HUDEP-2 (cell line): ENCODE measurements around the gene PDCD1LG2.
"Not testable (repeated sequence)": the region's sequence is repeated elsewhere in the genome, so short reads cannot be mapped to it uniquely, and the experiment has no call there.

Experiments used
- DNase-seq, 76 experiments: peaks; one replicate each; lab custom pipeline; 2025; ENCODE audit not compliant: unreplicated experiment in 76 of 76; lab: John Stamatoyannopoulos, UW

Gene PDCD1LG2

DNA sequence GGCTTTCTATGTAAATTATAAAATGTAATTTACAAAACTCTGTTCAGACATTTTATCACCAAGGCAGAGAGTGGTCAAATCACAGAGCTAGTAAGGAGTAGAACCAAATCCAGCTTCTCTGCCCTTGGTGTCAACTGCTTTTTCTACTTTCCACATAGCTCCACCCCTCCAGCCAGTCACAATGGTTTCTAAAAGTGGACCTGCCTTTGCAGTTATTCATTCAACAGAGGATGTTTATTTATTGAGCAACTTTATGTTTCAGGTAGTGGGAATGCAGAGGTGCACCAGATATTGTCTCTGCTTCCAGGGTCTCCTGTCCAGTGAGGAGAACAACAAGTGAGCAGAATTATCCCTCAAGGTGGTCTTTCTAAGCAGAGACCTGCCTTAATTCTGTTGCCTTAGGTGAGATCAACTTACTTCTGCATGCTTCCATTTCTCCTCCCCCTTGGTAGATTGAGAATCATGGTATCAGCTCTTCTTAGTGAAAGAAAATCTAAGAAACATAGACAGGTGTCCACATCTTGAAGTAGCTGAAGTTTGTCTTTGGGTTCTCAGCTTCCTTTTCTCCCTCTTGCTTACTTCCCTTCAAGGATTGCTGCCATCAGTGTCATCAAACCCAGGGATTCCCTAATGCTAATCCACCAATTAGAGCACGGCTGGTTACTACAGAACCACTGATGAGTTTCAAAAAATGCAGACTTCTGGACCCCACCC lies 17.2 kb upstream of the PDCD1LG2 start:
- DNase-seq = no peak

GRCh38 chr9:5493679-5494511 lies 16.4 kb upstream of the PDCD1LG2 start:
- DNase-seq = peak in 5 of 76 experiments; percentile 8 to 28 (median 12)

GRCh38 chr9:5494765-5495164 lies 15.6 kb upstream of the PDCD1LG2 start:
- DNase-seq = not testable (repeated sequence)

DNA sequence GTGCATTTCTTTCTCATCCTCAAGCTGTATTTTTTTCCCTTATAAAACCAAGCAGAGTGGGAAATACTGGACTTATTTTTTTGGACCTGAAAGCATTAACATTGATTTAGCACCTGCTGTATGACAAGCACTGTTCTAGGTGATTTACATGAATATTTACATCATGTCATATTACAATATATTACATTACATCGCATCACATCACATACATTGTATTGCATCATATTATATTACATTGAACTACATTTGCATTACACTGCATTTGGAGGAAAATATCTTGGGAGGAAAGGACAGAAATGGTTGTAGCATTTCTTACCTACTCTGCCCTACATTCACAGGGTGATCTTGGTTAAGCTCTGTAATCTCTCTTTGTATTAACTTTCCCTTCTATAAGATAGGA lies 11.2 kb upstream of the PDCD1LG2 start:
- DNase-seq = no peak

GRCh38 chr9:5499889-5500398 lies 10.4 kb upstream of the PDCD1LG2 start:
- DNase-seq = peak in 75 of 76 experiments; percentile 31 to 91 (median 73)

GRCh38 chr9:5500441-5501235 lies 9.7 kb upstream of the PDCD1LG2 start:
- DNase-seq = peak; percentile 20 to 98 (median 84)

- no peak for DNase-seq
Measured at GRCh38 chr9:5502553-5502952, 7.8 kb upstream of the PDCD1LG2 start.

DNA sequence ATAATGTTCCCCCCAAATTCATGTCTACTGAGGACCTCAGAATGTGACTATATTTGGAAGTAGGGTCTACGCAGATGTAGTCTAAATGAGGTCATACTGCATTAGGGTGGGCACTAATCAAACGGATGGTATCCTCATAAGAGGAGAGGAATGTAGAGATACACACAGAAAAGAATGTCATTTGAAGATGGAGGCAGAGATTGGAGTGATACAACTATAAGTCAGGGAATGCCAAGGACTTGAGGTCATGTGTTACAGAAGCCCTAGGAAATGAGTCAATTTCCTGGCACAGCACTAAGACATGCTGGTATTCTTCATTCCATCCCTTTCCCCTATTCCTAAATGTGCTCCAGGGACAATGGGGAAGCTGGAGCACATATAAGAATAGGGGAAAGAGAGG lies 758 bp upstream of the PDCD1LG2 start:
- DNase-seq = no peak

DNA sequence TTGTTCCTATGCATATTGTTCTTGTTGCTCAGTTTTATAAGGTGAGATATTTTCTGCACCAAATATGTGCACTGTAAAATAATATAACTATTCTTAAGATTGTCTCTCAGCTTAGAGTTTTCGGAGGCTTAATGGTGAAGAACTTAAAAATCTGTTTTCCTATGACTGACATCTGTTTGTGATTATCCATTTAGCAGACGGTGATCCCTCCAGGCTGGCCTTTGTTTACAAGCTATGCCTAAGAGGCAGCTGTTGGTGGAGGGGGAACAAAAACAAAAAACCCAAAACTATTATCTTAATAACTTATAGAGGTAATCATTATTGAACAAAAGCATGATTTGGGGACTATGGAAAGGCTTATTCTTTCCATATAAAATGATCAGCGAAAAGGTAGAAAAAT lies 658 bp downstream of the PDCD1LG2 start:
- no peak for DNase-seq

DNA sequence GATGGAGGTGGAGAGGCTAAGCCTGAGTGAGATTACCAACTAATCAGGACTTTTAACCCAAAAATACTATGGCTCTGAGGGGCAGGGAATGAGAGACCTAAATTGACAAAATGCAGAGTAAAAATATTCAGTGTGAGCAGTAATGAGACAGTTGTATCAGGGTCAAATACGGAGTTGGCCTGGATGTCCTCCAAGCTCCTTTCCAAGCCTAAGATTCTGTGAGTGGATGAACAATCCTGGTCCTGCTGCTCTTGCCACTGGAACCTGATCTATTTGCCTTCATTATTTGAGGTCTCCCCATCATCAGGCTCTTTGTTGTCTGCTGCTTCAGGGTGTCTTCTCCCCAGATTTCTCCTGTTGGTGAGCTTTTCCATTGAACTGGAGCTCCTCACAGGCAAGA lies 1.1 kb downstream of the PDCD1LG2 start:
- no peak for DNase-seq

GRCh38 chr9:5511935-5512580 lies 1.7 kb downstream of the PDCD1LG2 start:
- DNase-seq = no peak

DNA sequence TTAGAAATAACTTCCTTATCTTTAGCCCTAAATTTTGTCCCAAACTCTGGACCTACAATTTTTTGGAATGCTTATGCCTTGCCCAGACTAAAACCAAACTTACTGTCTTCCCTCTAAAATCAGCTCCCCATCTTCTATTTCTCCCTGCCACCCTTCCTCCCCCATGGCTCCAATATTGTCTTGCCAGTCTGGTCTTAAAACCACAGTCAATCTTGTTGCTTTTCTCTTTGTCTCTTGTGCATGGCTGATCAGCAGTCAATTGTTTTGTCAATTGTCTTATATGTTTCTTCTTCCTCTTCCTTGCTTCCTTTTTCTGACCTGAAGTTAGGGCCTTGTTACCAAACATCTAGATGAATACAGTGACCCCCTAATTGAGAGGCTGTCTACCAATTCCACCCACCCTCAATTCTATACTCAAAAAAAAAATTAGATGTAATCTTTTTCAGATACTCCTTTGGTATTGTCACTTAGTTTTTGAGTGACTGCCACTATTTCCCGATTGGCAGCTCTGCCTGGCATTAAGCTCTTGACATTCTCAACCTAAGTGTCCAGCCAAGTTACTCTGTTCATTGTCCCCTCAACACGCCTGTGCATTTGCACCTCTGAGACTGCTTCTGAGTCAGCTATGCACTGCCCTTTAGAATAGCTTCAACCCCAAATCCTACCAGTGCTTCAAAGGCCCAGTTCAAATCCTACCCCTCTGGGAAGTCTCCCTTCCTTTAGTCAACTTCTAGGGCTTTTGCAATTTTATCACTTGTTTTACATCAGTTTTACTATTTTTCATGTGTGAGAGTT lies 2.5 kb downstream of the PDCD1LG2 start:
- no peak for DNase-seq

- no peak for DNase-seq
Measured at GRCh38 chr9:5513966-5514616, 3.8 kb downstream of the PDCD1LG2 start.

DNA sequence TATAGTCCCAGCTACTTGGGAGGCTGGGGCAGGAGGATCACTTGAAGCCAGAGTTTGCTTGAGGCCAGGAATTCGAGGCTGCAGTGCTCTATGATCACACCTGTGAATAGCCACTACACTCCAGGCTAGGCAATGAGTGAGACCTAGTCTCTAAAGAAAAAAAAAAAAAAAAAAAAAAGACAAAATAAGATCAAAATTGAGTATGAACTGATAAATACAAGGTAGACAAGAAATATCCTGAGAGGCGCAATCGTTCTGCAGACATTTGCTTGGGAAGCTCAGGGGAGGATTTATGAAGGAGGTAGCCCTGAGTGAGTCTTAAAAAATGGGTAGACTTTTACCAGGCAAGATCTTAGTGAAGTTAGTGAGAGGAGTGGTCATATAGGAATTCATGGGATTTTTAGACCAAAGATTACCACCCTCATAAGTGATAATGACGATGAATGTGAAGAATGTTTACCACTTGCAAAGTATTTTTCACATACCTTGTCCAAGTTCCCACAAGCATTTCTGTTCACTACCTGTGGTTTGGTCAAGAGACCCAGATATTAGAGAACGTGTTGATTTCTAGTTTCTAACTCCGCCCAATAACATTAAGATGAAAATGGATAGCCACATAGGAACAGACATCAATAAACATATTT lies 4.4 kb downstream of the PDCD1LG2 start:
- no peak for DNase-seq

GRCh38 chr9:5515261-5515650 lies 4.9 kb downstream of the PDCD1LG2 start:
- DNase-seq = no peak

DNA sequence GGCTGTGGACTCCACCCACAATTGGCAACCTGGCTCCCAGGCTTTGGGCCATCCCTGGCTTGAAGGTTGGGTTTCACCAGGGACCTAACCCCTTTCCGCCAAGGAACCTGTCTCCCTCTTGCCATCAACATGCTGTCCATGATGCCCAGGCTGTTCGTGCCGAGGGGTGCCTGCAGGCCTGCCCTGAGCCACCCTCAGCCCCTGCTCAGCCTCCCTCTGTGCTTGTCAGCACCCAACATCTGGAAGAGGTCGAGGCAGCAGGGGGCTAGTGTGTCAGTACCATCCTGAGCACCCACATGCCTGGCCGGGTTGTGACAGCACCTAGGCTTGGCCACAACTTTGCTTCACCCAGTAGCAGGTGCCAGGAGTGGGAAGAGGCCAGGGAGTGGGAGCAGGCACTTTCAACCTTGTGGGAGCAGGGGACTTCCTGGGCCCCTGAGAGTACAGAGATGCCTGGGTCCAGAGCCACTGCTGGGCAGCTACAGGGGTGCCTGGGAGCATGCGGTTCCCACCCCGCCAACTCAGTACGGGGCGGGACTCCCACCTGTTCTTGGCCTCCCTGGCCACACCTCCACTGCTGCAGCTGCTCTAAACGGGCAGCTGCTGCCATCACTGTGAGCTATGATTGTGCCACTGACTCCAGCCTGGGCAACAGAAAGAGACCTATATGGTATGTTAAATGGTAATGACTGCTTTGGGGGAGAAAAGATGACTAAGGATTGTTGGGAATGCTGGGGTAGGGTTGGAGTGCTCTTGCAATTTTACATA lies 6.3 kb downstream of the PDCD1LG2 start:
- DNase-seq = no peak

GRCh38 chr9:5518171-5518936 lies 8.0 kb downstream of the PDCD1LG2 start:
- no peak for DNase-seq
